Central memory CD8-positive, alpha-beta T cell (primary cell): Measurements from ENCODE around the gene LIN37.

ENCODE experiments used
- ATAC-seq: fragments of 150-1000 bp; cut with Tn5 transposase; replicated peaks from 2 replicates; pipeline ENCODE4 v1.10.0; 2022; ENCODE audit warnings: mild to moderate bottlenecking, moderate FRiP score, moderate number of reproducible peaks; ENCODE audit not compliant: poor library complexity, severe bottlenecking; ENCODE audit errors: extremely low read depth
- DNase-seq, 2 donors: peaks; one replicate each; pipeline ENCODE4 v3.0.0; 2021; ENCODE audit warnings: low spot score in 2 of 2
- H3K27ac Mint-ChIP-seq: one replicate; pipeline ENCODE4 v1.8.0; 2022; ENCODE audit warnings: low read depth, mild to moderate bottlenecking, moderate library complexity, mixed read lengths
- H3K27me3 Mint-ChIP-seq: one replicate; pipeline ENCODE4 v1.8.0; 2022; ENCODE audit warnings: mixed read lengths
- H3K36me3 Mint-ChIP-seq: one replicate; pipeline ENCODE4 v1.8.0; 2022; ENCODE audit warnings: mild to moderate bottlenecking, moderate library complexity, mixed read lengths; ENCODE audit not compliant: insufficient read depth
- H3K4me1 Mint-ChIP-seq: one replicate; pipeline ENCODE4 v1.8.0; 2022; ENCODE audit warnings: mixed read lengths
- H3K4me3 Mint-ChIP-seq: one replicate; pipeline ENCODE4 v1.8.0; 2022; ENCODE audit warnings: mild to moderate bottlenecking, moderate library complexity, mixed read lengths
- H3K9me3 Mint-ChIP-seq: one replicate; pipeline ENCODE4 v1.8.0; 2022; ENCODE audit warnings: mixed read lengths

LIN37 gene

DNA sequence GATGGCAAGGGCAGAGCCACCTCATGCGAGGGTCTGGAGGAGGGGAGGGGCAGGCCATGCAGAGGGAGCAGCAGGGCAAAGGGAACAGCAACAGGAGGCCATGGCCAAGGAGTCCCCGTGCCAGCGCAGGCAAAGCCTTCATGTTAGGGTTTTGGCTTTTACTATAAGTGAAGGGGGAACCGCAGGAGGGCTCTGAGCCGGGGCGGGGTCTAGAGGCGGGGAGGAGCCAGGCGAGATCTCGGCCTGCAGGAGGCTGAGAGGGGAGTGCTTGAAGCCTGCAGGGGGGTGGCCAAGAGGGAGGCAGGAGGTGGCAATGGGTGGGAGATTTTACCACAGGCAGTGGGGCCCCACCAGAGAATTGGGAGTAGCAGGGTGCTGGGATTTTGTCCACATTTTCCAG, 33.3 kb downstream of the LIN37 start:
- peaks cover 15% of the 10 kb centered on the region for H3K4me1 Mint-ChIP-seq
- no peak overlapping the region for H3K27ac Mint-ChIP-seq
- no peaks in the 10 kb centered on the region for H3K9me3 Mint-ChIP-seq
- H3K4me3 Mint-ChIP-seq = no peak overlapping the region
- peaks cover 5% of the 10 kb centered on the region for H3K36me3 Mint-ChIP-seq
- no peaks in the 10 kb centered on the region for H3K27me3 Mint-ChIP-seq
- no peak for DNase-seq
- no peak for ATAC-seq

DNA sequence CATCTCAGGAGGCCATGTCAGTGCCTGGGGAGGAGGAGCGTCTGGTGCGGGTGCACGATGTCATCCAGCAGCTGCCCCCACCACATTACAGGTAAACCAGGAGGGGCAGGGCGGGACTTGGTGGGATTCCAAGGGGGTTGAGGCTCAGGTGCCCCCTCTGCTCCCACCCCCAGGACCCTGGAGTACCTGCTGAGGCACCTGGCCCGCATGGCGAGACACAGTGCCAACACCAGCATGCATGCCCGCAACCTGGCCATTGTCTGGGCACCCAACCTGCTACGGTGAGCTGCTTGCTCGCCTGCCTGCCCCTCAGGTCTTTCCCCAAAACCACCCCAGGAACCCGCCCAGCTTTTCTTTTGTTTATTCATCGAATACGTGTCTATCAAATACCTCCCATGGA, 34.2 kb downstream of the LIN37 start:
- ATAC-seq (no peak), DNase-seq (no peak)
- H3K27ac Mint-ChIP-seq = no peak overlapping the region
- no peaks in the 10 kb centered on the region for H3K9me3 Mint-ChIP-seq
- no peak overlapping the region for H3K4me3 Mint-ChIP-seq
- H3K36me3 Mint-ChIP-seq = peaks cover 5% of the 10 kb centered on the region
- H3K27me3 Mint-ChIP-seq = no peaks in the 10 kb centered on the region
- peaks cover 8% of the 10 kb centered on the region for H3K4me1 Mint-ChIP-seq

GRCh38 chr19:35783469-35784434, 35.4 kb downstream of the LIN37 start:
- Mint-ChIP-seq H3K9me3 (no peaks in the 10 kb centered on the region), H3K4me1 (peaks cover 8% of the 10 kb centered on the region), H3K4me3 (no peak overlapping the region), H3K27ac (no peak overlapping the region), H3K27me3 (no peaks in the 10 kb centered on the region), H3K36me3 (peaks cover 5% of the 10 kb centered on the region)
- ATAC-seq (no peak), DNase-seq (no peak)

GRCh38 chr19:35784503-35785338, 36.3 kb downstream of the LIN37 start:
- no peaks in the 10 kb centered on the region for H3K27me3 Mint-ChIP-seq
- H3K9me3 Mint-ChIP-seq = no peaks in the 10 kb centered on the region
- H3K27ac Mint-ChIP-seq = no peak overlapping the region
- peaks cover 8% of the 10 kb centered on the region for H3K4me1 Mint-ChIP-seq
- DNase-seq (no peak), ATAC-seq (no peak)
- no peak overlapping the region for H3K4me3 Mint-ChIP-seq
- H3K36me3 Mint-ChIP-seq = peaks cover 3% of the 10 kb centered on the region

GRCh38 chr19:35785339-35785627, 36.9 kb downstream of the LIN37 start:
- Mint-ChIP-seq H3K4me3 (no peak overlapping the region), H3K27me3 (no peaks in the 10 kb centered on the region), H3K27ac (no peak overlapping the region)

GRCh38 chr19:35786299-35787160, 38.2 kb downstream of the LIN37 start:
- H3K4me3 Mint-ChIP-seq = no peak overlapping the region
- peaks cover 8% of the 10 kb centered on the region for H3K4me1 Mint-ChIP-seq
- DNase-seq = no peak
- ATAC-seq = no peak
- H3K36me3 Mint-ChIP-seq = peaks cover 3% of the 10 kb centered on the region
- no peak overlapping the region for H3K27ac Mint-ChIP-seq
- no peaks in the 10 kb centered on the region for H3K27me3 Mint-ChIP-seq
- H3K9me3 Mint-ChIP-seq = no peaks in the 10 kb centered on the region

More at GRCh38 chr19:35785339-35785627, 36.9 kb downstream of the LIN37 start:
- ATAC-seq (no peak), DNase-seq (no peak)
- peaks cover 8% of the 10 kb centered on the region for H3K4me1 Mint-ChIP-seq
- H3K9me3 Mint-ChIP-seq = no peaks in the 10 kb centered on the region
- peaks cover 3% of the 10 kb centered on the region for H3K36me3 Mint-ChIP-seq

- no peak for ATAC-seq
- Mint-ChIP-seq H3K36me3 (peaks cover 3% of the 10 kb centered on the region), H3K9me3 (no peaks in the 10 kb centered on the region)
Observed at GRCh38 chr19:35787227-35787799, 38.9 kb downstream of the LIN37 start.

DNA sequence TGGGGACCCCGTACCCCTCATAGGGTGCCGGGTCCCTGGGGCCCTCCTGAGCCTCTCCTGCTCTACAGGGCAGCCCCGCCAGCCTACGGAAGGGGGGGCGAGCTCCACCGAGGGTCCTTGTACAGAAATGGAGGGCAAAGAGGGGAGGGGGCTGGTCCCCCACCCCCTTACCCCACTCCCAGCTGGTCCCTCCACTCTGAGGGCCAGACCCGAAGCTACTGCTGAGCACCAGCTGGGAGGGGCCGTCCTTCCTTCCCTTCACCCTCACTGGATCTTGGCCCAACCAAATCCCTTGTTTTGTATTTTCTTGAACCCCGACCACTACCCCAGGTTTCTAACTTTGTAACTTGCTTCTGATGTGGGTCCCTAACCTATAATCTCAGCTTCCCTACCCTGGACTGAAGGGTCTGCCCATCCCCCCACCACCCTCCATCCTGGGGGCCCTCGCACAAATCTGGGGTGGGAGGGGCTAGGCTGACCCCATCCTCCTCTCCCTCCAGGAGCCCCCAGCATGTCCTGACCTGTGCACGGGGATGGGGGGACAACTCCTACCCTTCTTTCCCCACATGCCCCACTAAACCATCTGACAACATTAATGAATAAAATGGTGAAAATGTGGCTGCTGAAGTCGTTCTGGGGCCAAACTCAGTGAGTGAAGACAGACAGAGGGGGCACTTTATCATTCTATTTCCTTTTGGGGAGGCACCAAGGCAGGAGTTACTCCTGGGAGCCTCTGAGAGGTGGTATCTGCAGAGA, 40.0 kb downstream of the LIN37 start:
- H3K36me3 Mint-ChIP-seq = peaks cover 3% of the 10 kb centered on the region
- H3K4me1 Mint-ChIP-seq = peaks cover 4% of the 10 kb centered on the region
- H3K4me3 Mint-ChIP-seq = no peak overlapping the region
- DNase-seq (no peak), ATAC-seq (no peak)
- peaks cover 12% of the 10 kb centered on the region for H3K27me3 Mint-ChIP-seq
- H3K27ac Mint-ChIP-seq = no peak overlapping the region
- H3K9me3 Mint-ChIP-seq = no peaks in the 10 kb centered on the region

More at GRCh38 chr19:35787227-35787799, 38.9 kb downstream of the LIN37 start:
- Mint-ChIP-seq H3K4me3 (no peak overlapping the region), H3K4me1 (peaks cover 8% of the 10 kb centered on the region), H3K27me3 (peaks cover 3% of the 10 kb centered on the region), H3K27ac (no peak overlapping the region)
- no peak for DNase-seq

GRCh38 chr19:35789195-35789977, 41.0 kb downstream of the LIN37 start:
- DNase-seq = no peak
- Mint-ChIP-seq H3K27me3 (peaks cover 22% of the 10 kb centered on the region), H3K4me1 (no peaks in the 10 kb centered on the region), H3K36me3 (peaks cover 2% of the 10 kb centered on the region), H3K9me3 (no peaks in the 10 kb centered on the region), H3K27ac (no peak overlapping the region), H3K4me3 (no peak overlapping the region)
- no peak for ATAC-seq

DNA sequence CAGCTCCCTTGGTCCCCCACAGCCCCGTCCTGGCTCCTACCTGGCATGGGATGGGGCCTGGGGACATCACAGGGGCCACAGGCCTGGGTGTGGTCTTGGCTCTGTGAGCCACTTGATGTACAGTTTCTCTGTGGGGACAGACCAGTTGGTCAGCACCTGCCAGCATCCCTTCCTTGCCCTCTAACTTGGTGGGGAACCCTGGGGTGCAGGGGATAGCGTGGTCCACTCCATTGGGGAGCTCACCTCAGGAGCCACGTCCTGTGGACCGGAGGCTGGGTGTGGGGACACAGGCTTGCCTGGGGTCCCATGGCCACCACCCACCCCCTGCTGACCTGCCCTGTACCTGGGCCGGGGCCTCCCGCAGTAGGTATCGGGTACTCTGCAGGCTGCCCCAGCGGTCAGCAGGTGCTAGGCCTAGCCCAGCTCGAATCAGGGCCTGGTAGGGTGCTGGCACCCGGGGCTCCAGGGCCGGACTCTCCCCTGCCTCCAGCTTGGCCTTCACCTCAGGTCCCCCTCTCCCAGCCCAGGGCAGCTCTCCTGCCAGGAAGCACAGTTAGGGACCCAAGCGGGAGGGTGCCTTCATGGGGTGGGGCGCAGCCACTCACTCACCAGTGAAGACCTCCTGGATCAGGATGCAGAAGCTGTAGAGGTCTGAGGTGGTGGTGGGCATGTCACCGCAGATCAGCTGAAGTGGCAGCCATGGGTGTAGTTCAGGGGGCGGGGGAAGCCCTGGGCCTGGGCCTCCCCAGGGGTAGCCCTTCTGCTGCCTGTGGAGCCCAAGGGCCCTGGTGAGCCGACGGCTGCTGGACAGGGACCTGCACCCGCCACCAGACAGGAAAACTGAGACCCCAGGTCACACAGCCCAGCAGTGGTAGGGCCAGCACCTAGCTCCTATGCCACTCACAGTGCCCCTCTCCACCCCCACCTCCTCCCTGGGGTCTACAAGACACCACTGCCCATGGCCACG, 41.9 kb downstream of the LIN37 start:
- peaks cover 22% of the 10 kb centered on the region for H3K27me3 Mint-ChIP-seq
- no peak overlapping the region for H3K27ac Mint-ChIP-seq
- H3K36me3 Mint-ChIP-seq = peaks cover 2% of the 10 kb centered on the region
- no peaks in the 10 kb centered on the region for H3K9me3 Mint-ChIP-seq
- no peaks in the 10 kb centered on the region for H3K4me1 Mint-ChIP-seq
- H3K4me3 Mint-ChIP-seq = no peak overlapping the region
- no peak for DNase-seq
- no peak for ATAC-seq
